Activated CD8-positive, alpha-beta memory T cell treated with anti-CD3 and anti-CD28 coated beads, Interleukin-2, amount 50 U/mL, for 4 hours (primary cell): Measurements from ENCODE around the gene NBPF3.

Source experiments
- DNase-seq: peaks from one replicate; pipeline ENCODE4 v3.0.0-alpha.2; 2020

The NBPF3 gene

GRCh38 chr1:21520899-21521716, 81.2 kb downstream of the NBPF3 start:
- DNase-seq, result no peak

GRCh38 chr1:21521717-21522060, 81.8 kb downstream of the NBPF3 start:
- no peak for DNase-seq

GRCh38 chr1:21522525-21523038, 82.6 kb downstream of the NBPF3 start:
- no peak for DNase-seq

GRCh38 chr1:21523297-21523813, 83.4 kb downstream of the NBPF3 start:
- no peak for DNase-seq

- DNase-seq, result no peak
Measured at GRCh38 chr1:21524220-21524619, 84.3 kb downstream of the NBPF3 start.

- DNase-seq, result no peak
Measured at GRCh38 chr1:21524686-21525339, 84.9 kb downstream of the NBPF3 start.

- no peak for DNase-seq
Measured at GRCh38 chr1:21525340-21525717, 85.4 kb downstream of the NBPF3 start.

GRCh38 chr1:21526441-21526840, 86.5 kb downstream of the NBPF3 start:
- DNase-seq, result no peak

- DNase-seq, result no peak
Measured at GRCh38 chr1:21530368-21531016, 90.6 kb downstream of the NBPF3 start.

GRCh38 chr1:21531241-21531640, 91.3 kb downstream of the NBPF3 start:
- DNase-seq, result no peak

- DNase-seq, result no peak
Measured at GRCh38 chr1:21532496-21532895, 92.6 kb downstream of the NBPF3 start.

- DNase-seq, result no peak
Measured at GRCh38 chr1:21532992-21533534, 93.1 kb downstream of the NBPF3 start.

- no peak for DNase-seq
Measured at GRCh38 chr1:21534146-21534545, 94.2 kb downstream of the NBPF3 start.
